SHP77 (cell line): Measurements from ENCODE around the gene PIP5K1A.
A peak's percentile ranks its signal among the peaks of the same experiment; 100 is the strongest.
"Not testable (repeated sequence)": the region's sequence is repeated elsewhere in the genome, so short reads cannot be mapped to it uniquely, and the experiment has no call there.

Source experiments
- DNase-seq, 2 experiments: peaks; one replicate each; lab custom pipeline; 2025; lab: John Stamatoyannopoulos, UW

The PIP5K1A gene

GRCh38 chr1:151254217-151255213 lies 56.2 kb downstream of the PIP5K1A start, which contains the start of gene PSMD4:
Gene PSMD4, plus strand, starts transcription at chr1:151254734. Its CDS starts 49 bp downstream, at chr1:151254783.
- peak; percentile 100 for DNase-seq

- DNase-seq = no peak
Measured at GRCh38 chr1:151255381-151255780, 57.0 kb downstream of the PIP5K1A start.

GRCh38 chr1:151259351-151259750 lies 61.0 kb downstream of the PIP5K1A start:
- no peak for DNase-seq

- DNase-seq = no peak
Measured at GRCh38 chr1:151265446-151266236, 67.3 kb downstream of the PIP5K1A start.

GRCh38 chr1:151266315-151266714 lies 68.0 kb downstream of the PIP5K1A start:
- DNase-seq = no peak

GRCh38 chr1:151266821-151267220 lies 68.5 kb downstream of the PIP5K1A start:
- no peak for DNase-seq

- DNase-seq = no peak
Measured at GRCh38 chr1:151267760-151268159, 69.4 kb downstream of the PIP5K1A start.

- no peak for DNase-seq
Measured at GRCh38 chr1:151273924-151274466, 75.6 kb downstream of the PIP5K1A start.

- DNase-seq = not testable (repeated sequence)
Measured at GRCh38 chr1:151275341-151275740, 77.0 kb downstream of the PIP5K1A start.

GRCh38 chr1:151277249-151277648 lies 78.9 kb downstream of the PIP5K1A start:
- no peak for DNase-seq

- peak; percentile 100 for DNase-seq
Measured at GRCh38 chr1:151281225-151281968, 83.0 kb downstream of the PIP5K1A start.

GRCh38 chr1:151281969-151282882 lies 83.9 kb downstream of the PIP5K1A start, which contains the start of gene ZNF687:
Gene ZNF687, plus strand, starts transcription at chr1:151282299. Its CDS starts 3,993 bp downstream, at chr1:151286292.
- peak; percentile 100 for DNase-seq

- DNase-seq = peak in 1 of 2 experiments; percentile 55
Measured at GRCh38 chr1:151282883-151283725, 84.8 kb downstream of the PIP5K1A start.

- no peak for DNase-seq
Measured at GRCh38 chr1:151284013-151284577, 85.7 kb downstream of the PIP5K1A start.

- no peak for DNase-seq
Measured at GRCh38 chr1:151286619-151287340, 88.4 kb downstream of the PIP5K1A start.

GRCh38 chr1:151287341-151287699 lies 89.0 kb downstream of the PIP5K1A start:
- DNase-seq = no peak

- no peak for DNase-seq
Measured at GRCh38 chr1:151287767-151288500, 89.6 kb downstream of the PIP5K1A start.

GRCh38 chr1:151288502-151288901 lies 90.2 kb downstream of the PIP5K1A start:
- DNase-seq = no peak
